Measurements from ENCODE around the gene DDX25.
"Not testable (repeated sequence)": the region's sequence is repeated elsewhere in the genome, so short reads cannot be mapped to it uniquely, and the experiment has no call there.

Gene DDX25
- 0 to 0.42 (median 0.13) reads per million in 9 experiments for total RNA-seq

- peaks cover 27 to 36% of the 10 kb centered on the region in 2 donors for H3K27me3 Mint-ChIP-seq
- peak within 1 kb of the TSS; percentile 95 to 96 for H3K4me3 Mint-ChIP-seq
- peaks cover 13% of the 10 kb centered on the region for H3K36me3 Mint-ChIP-seq (ENCODE audit: insufficient read depth)
- H3K4me1 Mint-ChIP-seq (ENCODE audit: low read depth in 2 of 2): peaks cover 11 to 30% of the 10 kb centered on the region in 2 donors
- DNase-seq (peak in 1 of 3 experiments; percentile 5), ATAC-seq (replicated peaks) (peak; percentile 43)
- no peaks in the 10 kb centered on the region for H3K9me3 Mint-ChIP-seq
- H3K27ac Mint-ChIP-seq: peak within 1 kb of the TSS; percentile 81 to 94
Measured at GRCh38 chr11:125903711-125904659, at the start of gene DDX25. Gene DDX25, plus strand, starts transcription at chr11:125904508. Its CDS starts 10 bp downstream, at chr11:125904518.

DNA sequence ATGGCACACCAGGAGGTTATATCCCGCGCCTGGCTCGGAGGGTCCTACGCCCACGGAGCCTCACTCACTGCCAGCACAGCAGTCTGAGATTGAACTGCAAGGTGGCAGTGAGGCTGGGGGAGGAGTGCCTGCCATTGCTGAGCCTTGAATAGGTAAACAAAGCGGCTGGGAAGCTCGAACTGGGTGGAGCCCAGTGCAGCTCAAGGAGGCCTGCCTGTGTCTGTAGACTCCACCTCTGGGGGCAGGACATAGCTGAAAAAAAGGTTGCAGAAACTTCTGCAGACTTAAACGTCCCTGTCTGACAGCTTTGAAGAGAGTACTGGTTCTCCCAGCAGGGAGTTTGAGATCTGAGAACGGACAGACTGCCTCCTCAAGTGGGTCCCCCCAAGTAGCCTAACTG is 46.6 kb upstream of the DDX25 start:
- not testable (repeated sequence) for H3K36me3 Mint-ChIP-seq (ENCODE audit: insufficient read depth); H3K4me1 Mint-ChIP-seq (ENCODE audit: low read depth in 2 of 2); H3K4me3 Mint-ChIP-seq; H3K27ac Mint-ChIP-seq; DNase-seq; ATAC-seq (replicated peaks); H3K9me3 Mint-ChIP-seq
- peaks cover 17 to 32% of the 10 kb centered on the region in 2 donors for H3K27me3 Mint-ChIP-seq

DNA sequence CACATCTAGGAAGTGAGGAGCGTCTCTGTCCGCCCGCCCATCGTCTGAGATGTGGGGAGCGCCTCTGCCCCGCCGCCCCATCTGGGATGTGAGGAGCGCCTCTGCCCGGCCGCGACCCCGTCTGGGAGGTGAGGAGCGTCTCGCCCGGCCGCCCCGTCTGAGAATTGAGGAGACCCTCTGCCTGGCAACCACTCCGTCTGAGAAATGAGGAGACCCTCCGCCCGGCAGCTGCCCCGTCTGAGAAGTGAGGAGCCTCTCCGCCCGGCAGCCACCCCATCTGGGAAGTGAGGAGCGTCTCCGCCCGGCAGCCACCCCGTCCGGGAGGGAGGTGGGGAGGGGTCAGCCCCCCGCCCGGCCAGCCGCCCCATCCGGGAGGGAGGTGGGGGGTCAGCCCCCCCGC is 41.5 kb upstream of the DDX25 start:
- H3K27me3 Mint-ChIP-seq; H3K9me3 Mint-ChIP-seq; H3K36me3 Mint-ChIP-seq (ENCODE audit: insufficient read depth); ATAC-seq (replicated peaks); DNase-seq; H3K4me1 Mint-ChIP-seq (ENCODE audit: low read depth in 2 of 2); H3K27ac Mint-ChIP-seq; H3K4me3 Mint-ChIP-seq: not testable (repeated sequence)

- not testable (repeated sequence) for H3K36me3 Mint-ChIP-seq (ENCODE audit: insufficient read depth); H3K27me3 Mint-ChIP-seq; ATAC-seq (replicated peaks); H3K27ac Mint-ChIP-seq; H3K4me3 Mint-ChIP-seq; H3K9me3 Mint-ChIP-seq; H3K4me1 Mint-ChIP-seq (ENCODE audit: low read depth in 2 of 2); DNase-seq
Measured at GRCh38 chr11:125865354-125865753, 39.0 kb upstream of the DDX25 start.

- H3K27me3 Mint-ChIP-seq: peaks cover 4 to 12% of the 10 kb centered on the region in 2 donors
- H3K4me1 Mint-ChIP-seq (ENCODE audit: low read depth in 2 of 2): no peaks in the 10 kb centered on the region
- ATAC-seq (replicated peaks) (no peak), DNase-seq (no peak)
- no peaks in the 10 kb centered on the region for H3K36me3 Mint-ChIP-seq (ENCODE audit: insufficient read depth)
- H3K27ac Mint-ChIP-seq: no peak overlapping the region
- no peaks in the 10 kb centered on the region for H3K9me3 Mint-ChIP-seq
- no peak overlapping the region for H3K4me3 Mint-ChIP-seq
Measured at GRCh38 chr11:125869521-125869920, 34.8 kb upstream of the DDX25 start.

GRCh38 chr11:125871391-125872137 is 32.7 kb upstream of the DDX25 start:
- DNase-seq (peak; percentile 4 to 18 (median 11)), ATAC-seq (replicated peaks) (peak; percentile 37)
- no peak overlapping the region for H3K4me3 Mint-ChIP-seq

DNA sequence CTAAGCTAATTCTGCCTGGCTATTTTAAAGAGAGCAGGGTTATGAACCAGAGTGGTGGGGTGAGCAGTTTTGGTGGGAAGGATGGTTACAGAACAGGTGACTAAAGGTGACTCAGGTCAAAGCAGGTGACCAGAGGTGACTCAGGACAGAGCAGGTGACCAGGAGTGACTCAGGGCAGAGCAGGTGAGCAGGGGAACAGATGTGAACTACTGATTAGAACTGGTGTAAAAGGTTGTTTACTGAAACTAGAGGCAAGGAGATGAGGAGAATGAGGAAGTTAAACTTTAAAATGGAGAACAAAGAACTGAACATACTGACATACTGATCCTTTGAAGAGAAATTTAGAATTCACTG is 32.2 kb upstream of the DDX25 start:
- ATAC-seq (replicated peaks) (no peak), DNase-seq (no peak)
- H3K27ac Mint-ChIP-seq: no peak overlapping the region
- H3K4me3 Mint-ChIP-seq: no peak overlapping the region
- peaks cover 4 to 12% of the 10 kb centered on the region in 2 donors for H3K27me3 Mint-ChIP-seq
- H3K36me3 Mint-ChIP-seq (ENCODE audit: insufficient read depth): no peaks in the 10 kb centered on the region
- no peaks in the 10 kb centered on the region for H3K9me3 Mint-ChIP-seq
- no peaks in the 10 kb centered on the region for H3K4me1 Mint-ChIP-seq (ENCODE audit: low read depth in 2 of 2)

More at GRCh38 chr11:125871391-125872137, 32.7 kb upstream of the DDX25 start:
- Mint-ChIP-seq H3K9me3 (no peaks in the 10 kb centered on the region), H3K36me3 (ENCODE audit: insufficient read depth) (no peaks in the 10 kb centered on the region), H3K27ac (no peak overlapping the region), H3K27me3 (peaks cover 4 to 12% of the 10 kb centered on the region in 2 donors), H3K4me1 (ENCODE audit: low read depth in 2 of 2) (no peaks in the 10 kb centered on the region)

GRCh38 chr11:125873881-125874555 is 30.3 kb upstream of the DDX25 start:
- no peaks in the 10 kb centered on the region for H3K36me3 Mint-ChIP-seq (ENCODE audit: insufficient read depth)
- H3K4me3 Mint-ChIP-seq: no peak overlapping the region
- no peaks in the 10 kb centered on the region for H3K9me3 Mint-ChIP-seq
- ATAC-seq (replicated peaks) (no peak), DNase-seq (no peak)
- H3K27ac Mint-ChIP-seq: no peak overlapping the region
- peaks cover 4 to 12% of the 10 kb centered on the region in 2 donors for H3K27me3 Mint-ChIP-seq
- H3K4me1 Mint-ChIP-seq (ENCODE audit: low read depth in 2 of 2): no peaks in the 10 kb centered on the region

DNA sequence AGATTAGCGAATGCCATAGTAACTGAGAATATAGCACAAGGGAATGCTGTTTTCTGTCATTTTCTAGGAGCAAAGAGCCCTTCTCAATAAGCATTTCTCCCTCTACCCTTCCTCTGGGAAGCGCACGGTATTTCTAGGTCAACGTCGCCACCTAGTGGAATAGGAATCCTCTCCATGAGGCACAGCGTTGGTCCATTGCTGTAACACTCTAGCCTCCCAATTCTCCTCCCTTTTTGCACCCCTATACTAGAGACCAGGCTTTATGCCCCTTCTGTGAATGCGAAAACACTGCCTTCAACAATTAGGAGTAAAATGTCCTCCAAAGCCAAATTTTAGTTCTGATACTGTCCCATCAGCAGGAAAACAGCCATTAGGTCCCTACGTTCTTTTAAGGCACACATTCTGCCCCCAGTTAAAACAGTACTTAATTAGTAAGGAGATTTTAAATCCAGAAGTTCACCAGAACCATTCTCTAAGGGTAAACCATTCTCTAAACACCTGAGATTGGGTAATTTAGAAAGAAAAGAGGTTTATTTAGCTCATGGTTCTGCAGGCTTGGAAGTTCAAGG is 29.7 kb upstream of the DDX25 start:
- ATAC-seq (replicated peaks) (no peak), DNase-seq (peak; percentile 29 to 36 (median 30))
- no peaks in the 10 kb centered on the region for H3K9me3 Mint-ChIP-seq
- peaks cover 4 to 12% of the 10 kb centered on the region in 2 donors for H3K27me3 Mint-ChIP-seq
- H3K27ac Mint-ChIP-seq: no peak overlapping the region
- no peaks in the 10 kb centered on the region for H3K36me3 Mint-ChIP-seq (ENCODE audit: insufficient read depth)
- no peaks in the 10 kb centered on the region for H3K4me1 Mint-ChIP-seq (ENCODE audit: low read depth in 2 of 2)
- no peak overlapping the region for H3K4me3 Mint-ChIP-seq

- Mint-ChIP-seq H3K4me1 (ENCODE audit: low read depth in 2 of 2) (no peaks in the 10 kb centered on the region), H3K4me3 (no peak overlapping the region), H3K36me3 (ENCODE audit: insufficient read depth) (no peaks in the 10 kb centered on the region), H3K27me3 (peaks cover 0 to 5% of the 10 kb centered on the region in 2 donors), H3K27ac (no peak overlapping the region), H3K9me3 (no peaks in the 10 kb centered on the region)
- DNase-seq (no peak), ATAC-seq (replicated peaks) (no peak)
Measured at GRCh38 chr11:125881291-125881690, 23.0 kb upstream of the DDX25 start.

DNA sequence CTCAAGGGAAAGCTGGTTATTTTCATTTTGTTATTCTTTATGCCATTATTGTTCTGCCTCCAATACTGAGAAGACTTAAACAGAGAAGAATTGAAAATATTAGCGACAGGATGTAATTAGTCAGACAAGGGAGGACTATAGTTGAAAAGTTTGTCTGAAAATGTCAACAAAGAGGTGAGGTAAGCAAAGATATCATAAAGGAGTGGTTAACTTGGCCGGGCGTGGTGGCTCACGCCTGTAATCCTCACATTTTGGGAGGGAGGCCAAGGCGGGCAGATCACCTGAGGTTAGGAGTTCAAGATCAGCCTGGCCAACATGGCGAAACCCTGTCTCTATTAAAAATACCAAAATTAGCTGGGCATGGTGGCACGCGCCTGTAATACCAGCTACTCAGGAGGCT is 20.9 kb upstream of the DDX25 start:
- peaks cover 0 to 5% of the 10 kb centered on the region in 2 donors for H3K27me3 Mint-ChIP-seq
- peaks cover 20% of the 10 kb centered on the region for H3K36me3 Mint-ChIP-seq (ENCODE audit: insufficient read depth)
- ATAC-seq (replicated peaks) (no peak), DNase-seq (no peak)
- H3K27ac Mint-ChIP-seq: no peak overlapping the region
- H3K9me3 Mint-ChIP-seq: no peaks in the 10 kb centered on the region
- no peak overlapping the region for H3K4me3 Mint-ChIP-seq
- H3K4me1 Mint-ChIP-seq (ENCODE audit: low read depth in 2 of 2): peaks cover 9 to 10% of the 10 kb centered on the region in 2 donors

DNA sequence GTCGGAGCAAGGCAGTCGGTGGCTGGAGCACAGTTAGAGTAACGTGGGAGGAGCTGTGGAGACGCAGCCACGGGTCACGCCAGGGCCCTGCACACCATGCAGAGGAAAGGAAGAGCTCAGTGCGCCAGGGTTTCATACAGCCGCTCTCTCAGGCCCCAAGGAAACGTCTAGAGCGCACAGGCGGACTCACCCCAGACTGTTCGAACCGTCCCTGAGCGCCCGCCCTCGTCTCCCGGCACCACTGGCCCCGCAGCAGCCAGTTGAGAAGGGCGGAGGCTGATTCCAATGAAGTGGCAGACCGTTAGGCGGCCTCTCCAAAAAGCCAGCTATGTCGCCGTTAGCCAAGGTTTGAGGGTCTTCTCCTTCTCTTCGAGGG is 17.3 kb upstream of the DDX25 start:
- Mint-ChIP-seq H3K36me3 (ENCODE audit: insufficient read depth) (peaks cover 30% of the 10 kb centered on the region), H3K4me1 (ENCODE audit: low read depth in 2 of 2) (peaks cover 18 to 22% of the 10 kb centered on the region in 2 donors), H3K4me3 (peak overlapping the region; percentile 89 to 94), H3K27ac (peak overlapping the region; percentile 95 to 99), H3K27me3 (no peaks in the 10 kb centered on the region), H3K9me3 (no peaks in the 10 kb centered on the region)
- DNase-seq: peak in 1 of 3 experiments; percentile 21
- peak; percentile 31 for ATAC-seq (replicated peaks)
